ENCODE results near the gene FAM120A. TPM values are rescaled to one million over a fixed set of nuclear protein-coding genes. Genes with fewer than 3 reads are reported as not detected.

The FAM120A gene
- total RNA-seq, 4 donors from 2014 or later: 81.7 to 125 (median 90.1) TPM

- H3K9me3 ChIP-seq: no peaks in the 10 kb centered on the region
- no peaks in the 10 kb centered on the region for H3K36me3 ChIP-seq
- WGBS: 95% methylated on average over 4 of the region's 4 CpGs
- no peak for DNase-seq (ENCODE audit: extremely low spot score)
- intact Hi-C loops (cut with DNase I): no loop called here
- H3K4me1 ChIP-seq: peaks cover 64 to 84% (median 71%) of the 10 kb centered on the region in 4 donors
- H3K4me3 ChIP-seq: no peak overlapping the region
- H3K27ac ChIP-seq (replicated peaks in 1 of 4): no peak overlapping the region
- no peak for TF ChIP-seq POLR2A (IDR thresholded peaks at IDR 0.05; ENCODE audit: low read depth)
- no peak for TF ChIP-seq EP300 (IDR thresholded peaks at IDR 0.05)
- TF ChIP-seq CTCF (IDR thresholded peaks at IDR 0.05): no peak
- no peak for TF ChIP-seq POLR2AphosphoS5 (IDR thresholded peaks at IDR 0.05)
- no peaks in the 10 kb centered on the region for H3K27me3 ChIP-seq
These were observed 134.2 kb downstream of the FAM120A start for GRCh38 chr9:93585695-93586094.

GRCh38 chr9:93586290-93587057 is 135.0 kb downstream of the FAM120A start:
- no peaks in the 10 kb centered on the region for H3K9me3 ChIP-seq
- peak; percentile 60 for DNase-seq (ENCODE audit: extremely low spot score)
- H3K27me3 ChIP-seq: no peaks in the 10 kb centered on the region
- no peak overlapping the region for H3K4me3 ChIP-seq
- TF ChIP-seq POLR2A (IDR thresholded peaks at IDR 0.05; ENCODE audit: low read depth) (no peak), EP300 (IDR thresholded peaks at IDR 0.05) (no peak), POLR2AphosphoS5 (IDR thresholded peaks at IDR 0.05) (no peak), CTCF (IDR thresholded peaks at IDR 0.05) (no peak)
- no peak overlapping the region for H3K27ac ChIP-seq (replicated peaks in 1 of 4)
- WGBS: 94% methylated on average over 6 of the region's 13 CpGs
- peaks cover 64 to 84% (median 71%) of the 10 kb centered on the region in 4 donors for H3K4me1 ChIP-seq
- H3K36me3 ChIP-seq: no peaks in the 10 kb centered on the region
- intact Hi-C loops (cut with DNase I): no loop called here

- TF ChIP-seq EP300 (IDR thresholded peaks at IDR 0.05) (no peak), POLR2AphosphoS5 (IDR thresholded peaks at IDR 0.05) (no peak), CTCF (IDR thresholded peaks at IDR 0.05) (no peak), POLR2A (IDR thresholded peaks at IDR 0.05; ENCODE audit: low read depth) (no peak)
- DNase-seq (ENCODE audit: extremely low spot score): peak; percentile 68
- Histone ChIP-seq H3K36me3 (no peaks in the 10 kb centered on the region), H3K4me1 (peaks cover 63 to 84% (median 71%) of the 10 kb centered on the region in 4 donors), H3K27me3 (no peaks in the 10 kb centered on the region), H3K4me3 (no peak overlapping the region), H3K9me3 (no peaks in the 10 kb centered on the region), H3K27ac (replicated peaks in 1 of 4) (no peak overlapping the region)
- intact Hi-C loops (cut with DNase I): no loop called here
- WGBS: 84% methylated on average over 7 of the region's 7 CpGs
These were observed 135.8 kb downstream of the FAM120A start for GRCh38 chr9:93587284-93587650.

GRCh38 chr9:93587651-93588347 is 136.3 kb downstream of the FAM120A start:
- WGBS: 88% methylated on average over 4 of the region's 11 CpGs
- intact Hi-C loops (cut with DNase I): no loop called here
- Histone ChIP-seq H3K4me1 (peaks cover 59 to 84% (median 71%) of the 10 kb centered on the region in 4 donors), H3K27ac (replicated peaks in 1 of 4) (no peak overlapping the region), H3K27me3 (no peaks in the 10 kb centered on the region), H3K36me3 (no peaks in the 10 kb centered on the region), H3K9me3 (no peaks in the 10 kb centered on the region), H3K4me3 (no peak overlapping the region)
- TF ChIP-seq CTCF (IDR thresholded peaks at IDR 0.05) (no peak), POLR2AphosphoS5 (IDR thresholded peaks at IDR 0.05) (no peak), POLR2A (IDR thresholded peaks at IDR 0.05; ENCODE audit: low read depth) (no peak), EP300 (IDR thresholded peaks at IDR 0.05) (no peak)
- DNase-seq (ENCODE audit: extremely low spot score): peak; percentile 70

All from esophagus muscularis mucosa (tissue), 4 donors.